HPDE6-E6E7 (cell line): ENCODE results near the gene DTYMK.
"Not testable (repeated sequence)": the region's sequence is repeated elsewhere in the genome, so short reads cannot be mapped to it uniquely, and the experiment has no call there.

Source experiments
- DNase-seq: peaks from one replicate; pipeline ENCODE4 v3.0.0; 2011; ENCODE audit warnings: missing footprints; ENCODE audit errors: extremely low spot score

DTYMK gene

DNA sequence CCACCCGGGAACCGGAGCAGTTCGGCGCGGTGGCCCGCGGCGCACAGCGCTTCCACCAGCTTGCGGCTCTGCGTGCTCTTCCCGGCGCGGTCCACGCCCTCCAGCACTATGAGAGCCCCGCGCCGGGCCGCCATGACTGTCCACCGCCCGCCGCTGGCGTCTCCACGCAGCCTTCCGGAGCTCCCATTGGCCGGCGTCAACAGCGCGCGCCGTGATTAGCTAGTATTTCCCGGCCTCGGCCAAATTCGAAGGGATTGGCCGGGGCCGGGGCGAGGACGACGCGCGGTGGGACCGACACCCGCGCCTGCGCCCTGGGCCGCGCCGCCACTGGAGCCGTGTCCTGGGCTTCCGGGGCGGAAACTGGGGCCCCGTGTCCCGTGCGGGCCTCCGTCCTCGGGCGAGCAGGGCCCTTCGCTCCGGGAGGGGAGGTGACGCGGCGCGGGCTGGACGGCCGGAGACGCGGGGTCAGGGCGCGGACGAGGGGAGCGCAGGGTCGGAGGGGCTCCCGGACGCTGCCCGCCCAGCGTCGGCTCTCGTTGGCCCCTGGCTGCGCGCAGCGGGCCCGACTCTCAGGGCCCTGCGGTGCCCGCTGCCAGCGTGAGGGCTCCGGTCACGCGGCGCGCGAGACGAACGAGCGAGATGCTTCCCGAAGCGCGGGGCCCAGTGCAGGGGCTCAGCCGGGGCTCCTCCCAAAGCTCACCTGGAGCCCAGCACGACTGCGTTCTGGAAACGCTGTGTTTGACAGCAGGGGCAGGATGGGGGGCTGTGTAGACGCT, at the start of gene DTYMK:
DTYMK (minus strand) TSS at position 166 of the 776 bp plus-strand sequence; CDS start at position 134, 32 bp downstream.
- peak; percentile 98 for DNase-seq

DNA sequence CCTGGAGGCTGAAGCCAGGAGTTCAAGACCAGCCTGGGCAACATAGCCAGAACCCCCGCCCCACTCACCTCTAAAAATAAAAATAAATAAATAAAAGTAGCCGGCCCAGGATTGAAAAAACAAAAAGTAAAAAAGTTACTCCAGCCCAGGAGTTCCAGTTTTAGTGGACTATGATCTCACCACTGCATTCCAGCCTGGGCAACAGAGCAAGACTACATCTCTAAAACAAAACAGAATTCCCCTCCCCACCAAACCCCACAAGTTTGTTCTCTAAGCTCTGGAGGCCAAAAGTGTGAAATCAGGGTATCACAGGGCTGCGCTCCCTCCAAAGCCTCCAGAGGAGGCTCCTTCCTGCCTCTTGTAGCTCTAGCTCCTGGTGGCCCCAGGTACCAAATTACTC, 49.5 kb upstream of the DTYMK start:
- no peak for DNase-seq

DNA sequence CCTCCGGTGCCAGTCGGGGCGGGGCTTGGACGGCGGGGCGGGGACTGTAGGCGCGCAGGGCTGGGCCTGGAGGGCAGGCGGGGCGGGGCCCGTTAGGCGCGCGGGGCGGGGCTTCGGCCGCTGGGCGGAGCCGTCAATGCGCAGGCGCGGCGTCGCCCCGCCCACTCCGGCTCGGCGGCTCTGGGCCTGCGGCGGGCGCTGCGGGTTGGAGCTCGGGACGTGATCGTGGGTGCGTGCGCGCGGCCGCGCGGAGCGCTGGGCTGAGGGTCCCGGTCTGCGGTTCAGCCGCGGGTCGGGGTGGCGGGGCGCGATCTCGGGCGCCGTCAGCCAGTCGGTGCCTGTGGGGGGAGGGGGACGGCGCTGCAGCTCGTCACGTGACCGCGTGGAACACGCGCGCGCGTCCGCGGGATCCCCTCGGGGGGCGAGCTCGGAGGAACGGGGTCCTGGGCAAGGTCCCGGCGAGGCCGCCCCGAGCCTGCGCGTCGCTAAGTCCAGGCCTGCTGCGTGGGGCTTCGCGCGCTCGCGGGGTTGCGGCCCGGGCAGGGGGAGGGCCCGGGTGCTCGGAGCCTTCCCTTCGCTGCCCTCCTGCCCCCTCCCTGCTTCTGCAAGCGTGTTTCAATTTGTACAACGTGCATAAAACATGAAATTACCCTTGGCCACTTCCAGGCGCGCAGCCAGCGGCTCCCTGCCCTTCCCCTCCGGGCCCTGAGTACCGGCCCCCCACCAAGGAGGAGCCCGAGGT, 48.0 kb upstream of the DTYMK start, which contains the start of gene D2HGDH:
D2HGDH (plus strand) TSS at position 164 of the 742 bp plus-strand sequence. CDS start 595 bp downstream, outside the sequence.
- DNase-seq, result peak; percentile 72

- DNase-seq, result no peak
Measured at GRCh38 chr2:241734208-241734466, 47.5 kb upstream of the DTYMK start.

- DNase-seq, result peak; percentile 42
Measured at GRCh38 chr2:241733391-241734207, 47.0 kb upstream of the DTYMK start.

DNA sequence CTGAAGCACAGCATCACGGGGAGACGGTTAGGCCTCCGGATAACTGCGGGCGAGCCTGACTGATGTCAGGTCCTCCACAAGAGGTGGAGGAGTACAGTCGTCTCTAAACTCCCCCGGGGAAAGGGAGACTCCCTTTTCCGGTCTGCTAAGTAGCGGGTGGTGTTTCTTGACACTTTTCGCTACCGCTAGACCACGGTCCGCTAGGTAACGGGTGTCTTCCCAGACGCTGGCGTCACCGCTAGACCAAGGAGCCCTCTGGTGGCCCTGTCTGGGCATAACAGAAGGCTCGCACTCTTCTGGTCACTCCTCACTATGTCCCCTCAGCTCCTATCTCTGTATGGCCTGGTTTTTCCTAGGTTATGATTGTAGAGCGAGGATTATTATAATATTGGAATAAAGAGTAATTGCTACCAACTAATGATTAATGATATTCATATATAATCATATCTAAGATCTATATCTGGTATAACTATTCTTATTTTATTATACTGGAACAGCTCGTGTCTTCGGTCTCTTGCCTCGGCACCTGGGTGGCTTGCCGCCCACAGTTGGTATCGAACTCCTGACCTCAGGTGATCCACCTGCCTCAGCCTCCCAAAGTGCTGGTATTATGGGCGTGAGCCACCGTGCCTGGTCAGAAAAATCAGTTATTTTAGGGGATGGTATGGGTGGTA, 46.0 kb upstream of the DTYMK start:
- not testable (repeated sequence) for DNase-seq

DNA sequence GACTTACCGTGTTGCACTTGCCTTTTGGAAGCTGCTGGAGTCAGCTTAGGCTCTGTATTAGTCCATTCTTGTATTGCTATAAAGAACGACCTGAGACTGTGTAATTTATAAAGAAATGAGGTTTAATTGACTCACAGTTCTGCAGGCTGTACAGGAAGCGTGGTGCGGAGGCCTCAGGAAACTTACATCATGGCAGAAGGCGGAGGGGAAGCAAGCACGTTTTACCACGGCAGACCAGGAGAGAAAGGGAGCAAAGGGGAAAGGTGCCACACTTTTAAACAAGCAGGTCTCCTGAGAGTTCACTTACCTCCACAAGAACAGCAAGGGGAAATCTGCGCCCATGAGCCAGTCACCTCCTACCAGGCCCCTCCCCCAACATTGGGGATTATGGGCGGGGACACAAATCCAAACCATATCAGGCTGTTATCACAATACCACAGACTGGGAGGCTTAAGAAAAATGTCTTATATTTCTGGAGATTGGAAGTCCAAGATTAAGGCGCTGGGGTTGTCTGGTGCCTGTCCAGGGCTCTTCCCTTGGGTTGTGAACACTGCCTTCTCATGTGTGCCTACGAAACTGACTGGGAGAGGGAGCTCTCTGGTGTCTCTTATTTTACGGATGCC, 44.2 kb upstream of the DTYMK start:
- no peak for DNase-seq

DNA sequence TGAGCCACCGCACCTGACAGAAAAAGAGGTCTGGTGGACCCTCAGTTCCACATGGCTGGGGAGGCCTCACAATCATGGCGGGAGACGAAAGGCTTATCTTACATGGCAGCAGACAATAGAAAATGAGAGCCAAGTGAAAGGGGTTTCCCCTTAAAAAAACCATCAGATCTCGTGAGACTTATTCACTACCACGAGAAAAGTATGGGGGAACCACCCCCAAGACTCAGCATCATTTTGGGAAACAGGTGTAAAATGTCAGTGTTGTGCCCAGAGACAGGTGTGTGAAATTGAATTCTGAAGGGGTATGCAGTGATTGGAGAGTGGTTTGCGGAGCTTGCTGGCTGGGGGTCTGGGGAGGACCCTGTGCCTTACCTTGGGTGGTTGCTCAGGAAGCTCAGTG, 43.3 kb upstream of the DTYMK start:
- DNase-seq, result no peak

- no peak for DNase-seq
Measured at GRCh38 chr2:241728627-241729026, 42.0 kb upstream of the DTYMK start.

DNA sequence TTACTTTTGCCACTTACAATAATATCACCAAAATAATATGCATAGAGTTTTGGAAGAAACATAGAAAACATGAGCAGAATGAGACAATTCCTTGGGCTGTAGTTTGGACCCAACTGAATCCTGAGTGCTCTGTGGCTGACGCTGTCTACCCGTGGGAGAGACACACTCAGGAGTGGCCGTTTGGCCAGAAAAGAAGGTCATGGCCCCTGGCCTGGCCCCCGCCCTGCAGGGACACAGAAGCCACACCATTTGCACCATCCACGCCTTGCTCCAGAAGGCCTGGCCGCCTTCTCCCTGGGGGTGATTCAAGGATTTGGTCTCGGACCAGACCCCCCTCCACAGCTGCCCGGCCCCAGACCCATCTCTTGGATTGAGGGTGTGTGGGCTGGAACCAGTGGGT, 41.4 kb upstream of the DTYMK start:
- DNase-seq, result no peak

- no peak for DNase-seq
Measured at GRCh38 chr2:241726459-241726858, 39.8 kb upstream of the DTYMK start.

- DNase-seq, result no peak
Measured at GRCh38 chr2:241724975-241725870, 38.6 kb upstream of the DTYMK start.

DNA sequence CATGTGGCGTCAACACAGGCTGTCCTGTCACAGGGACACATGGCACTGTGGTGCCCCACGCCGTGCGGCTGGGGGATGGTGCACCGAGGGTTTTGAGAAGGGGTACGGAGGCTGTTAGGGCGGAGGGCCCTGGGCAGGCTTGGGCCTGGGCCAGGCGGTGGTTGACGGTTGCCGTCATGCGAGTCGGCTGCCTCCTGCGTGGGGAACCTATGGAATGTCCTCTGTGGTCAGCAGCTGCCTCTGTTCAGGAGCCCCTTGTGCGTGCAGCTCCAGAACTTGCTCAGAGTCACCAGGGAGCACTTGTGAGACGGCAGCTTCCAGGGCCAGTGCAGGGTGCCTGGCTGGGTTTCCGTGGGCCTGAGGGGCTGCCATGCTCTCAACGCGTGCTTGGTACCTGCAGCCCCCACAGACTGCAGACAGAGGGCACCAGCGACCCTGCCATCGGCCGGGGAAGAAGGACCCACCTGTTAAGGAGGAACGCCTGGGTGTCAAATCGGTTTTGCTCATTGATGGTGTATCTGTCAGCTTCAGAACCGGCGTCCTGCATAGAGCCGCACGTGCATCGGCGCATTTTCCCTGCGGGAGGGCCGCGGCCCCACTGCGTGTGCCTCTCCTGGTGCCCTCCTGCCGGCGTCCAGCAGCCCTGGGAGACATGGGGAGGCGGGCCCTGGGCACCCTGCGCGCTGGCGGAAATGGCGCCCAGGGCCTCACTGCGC, 37.8 kb upstream of the DTYMK start:
- DNase-seq, result no peak

DNA sequence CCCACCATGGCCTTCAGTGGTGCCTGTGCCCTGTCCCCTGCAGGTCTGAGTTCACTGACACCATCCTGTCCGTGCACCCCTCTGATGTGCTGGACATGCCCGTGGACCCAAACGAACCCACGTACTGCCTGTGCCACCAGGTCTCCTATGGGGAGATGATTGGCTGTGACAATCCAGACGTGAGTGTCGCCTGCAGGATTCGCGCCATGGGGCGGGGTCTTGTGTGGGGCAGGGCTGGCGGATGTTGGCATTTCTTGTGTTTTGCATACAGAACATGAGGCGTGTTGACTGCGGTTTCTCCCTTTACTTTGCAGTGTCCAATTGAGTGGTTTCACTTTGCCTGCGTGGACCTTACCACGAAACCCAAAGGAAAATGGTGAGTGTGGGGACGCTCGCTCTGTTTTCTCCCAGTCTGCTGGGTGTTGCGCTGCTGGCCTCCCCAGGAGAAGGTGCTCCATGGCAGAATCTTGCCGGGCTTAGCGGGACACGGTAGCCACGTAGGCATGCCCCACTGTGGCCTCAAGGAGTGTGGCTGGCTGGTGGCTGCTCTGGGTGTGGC, 36.4 kb upstream of the DTYMK start:
- no peak for DNase-seq

- DNase-seq, result no peak
Measured at GRCh38 chr2:241721852-241722251, 35.2 kb upstream of the DTYMK start.

DNA sequence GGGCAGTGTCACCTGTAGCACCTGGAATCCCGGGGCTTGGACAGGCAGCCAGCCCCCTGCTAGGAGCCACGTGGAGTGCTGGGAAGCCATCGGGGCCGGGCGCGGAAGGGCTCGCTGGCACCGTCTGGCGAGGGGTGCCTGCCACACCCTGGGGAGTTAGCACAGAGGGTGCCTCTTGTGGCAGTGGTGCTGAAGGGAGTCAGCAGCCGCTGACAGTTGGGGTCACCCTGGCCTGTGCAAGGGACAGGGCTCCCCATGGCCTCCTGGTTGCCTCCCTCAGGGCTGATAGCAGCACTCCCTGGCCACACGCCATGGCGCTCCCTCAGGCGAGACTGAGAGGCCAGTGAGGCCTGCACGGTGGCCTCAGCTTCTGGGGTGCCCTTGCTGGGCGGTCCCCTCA, 33.9 kb upstream of the DTYMK start:
- no peak for DNase-seq

- no peak for DNase-seq
Measured at GRCh38 chr2:241720099-241720498, 33.5 kb upstream of the DTYMK start.

- DNase-seq, result no peak
Measured at GRCh38 chr2:241719093-241719492, 32.5 kb upstream of the DTYMK start.

DNA sequence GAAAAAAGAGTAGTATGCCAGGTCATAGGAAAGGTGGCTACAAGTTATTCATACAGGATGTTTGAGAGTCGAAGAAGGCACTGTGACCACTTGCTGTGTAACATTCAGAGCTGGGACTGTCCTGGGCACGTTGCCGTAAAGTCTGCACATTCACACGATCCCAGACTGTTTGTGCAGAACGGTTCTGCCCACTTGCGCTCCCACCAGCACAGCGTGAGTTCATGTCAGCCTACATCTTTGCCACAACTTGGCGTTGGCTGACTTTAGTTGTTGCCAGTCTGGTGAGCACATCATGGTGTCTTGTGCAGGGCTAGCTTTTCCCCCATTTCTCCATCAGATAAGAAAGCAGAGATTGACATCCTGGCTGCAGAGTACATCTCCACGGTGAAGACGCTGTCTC, 22.3 kb upstream of the DTYMK start:
- no peak for DNase-seq
